ENCODE measurements around the gene CNIH2.

DNA sequence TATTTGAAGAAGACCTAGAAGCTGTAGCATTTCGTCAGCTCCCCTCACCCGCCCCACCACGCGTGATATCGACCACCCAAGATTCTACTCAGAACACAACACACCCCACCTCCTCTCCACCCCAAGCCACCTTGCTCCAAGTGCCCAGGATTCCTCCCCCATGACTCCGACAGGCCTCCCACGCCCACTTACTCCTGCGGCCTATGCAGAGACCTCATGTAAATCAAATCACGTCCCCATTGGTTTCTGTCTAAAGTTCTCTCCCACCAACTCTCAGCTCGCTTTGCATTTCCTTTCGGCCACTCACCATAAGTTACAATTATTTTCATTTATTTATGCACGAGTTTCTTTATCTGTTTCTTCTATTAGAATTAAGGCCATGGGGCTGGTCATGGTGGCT, 24.7 kb downstream of the CNIH2 start:
- TF ChIP-seq, protein P1, sequence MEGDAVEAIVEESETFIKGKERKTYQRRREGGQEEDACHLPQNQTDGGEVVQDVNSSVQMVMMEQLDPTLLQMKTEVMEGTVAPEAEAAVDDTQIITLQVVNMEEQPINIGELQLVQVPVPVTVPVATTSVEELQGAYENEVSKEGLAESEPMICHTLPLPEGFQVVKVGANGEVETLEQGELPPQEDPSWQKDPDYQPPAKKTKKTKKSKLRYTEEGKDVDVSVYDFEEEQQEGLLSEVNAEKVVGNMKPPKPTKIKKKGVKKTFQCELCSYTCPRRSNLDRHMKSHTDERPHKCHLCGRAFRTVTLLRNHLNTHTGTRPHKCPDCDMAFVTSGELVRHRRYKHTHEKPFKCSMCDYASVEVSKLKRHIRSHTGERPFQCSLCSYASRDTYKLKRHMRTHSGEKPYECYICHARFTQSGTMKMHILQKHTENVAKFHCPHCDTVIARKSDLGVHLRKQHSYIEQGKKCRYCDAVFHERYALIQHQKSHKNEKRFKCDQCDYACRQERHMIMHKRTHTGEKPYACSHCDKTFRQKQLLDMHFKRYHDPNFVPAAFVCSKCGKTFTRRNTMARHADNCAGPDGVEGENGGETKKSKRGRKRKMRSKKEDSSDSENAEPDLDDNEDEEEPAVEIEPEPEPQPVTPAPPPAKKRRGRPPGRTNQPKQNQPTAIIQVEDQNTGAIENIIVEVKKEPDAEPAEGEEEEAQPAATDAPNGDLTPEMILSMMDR (IDR thresholded peaks at IDR 0.05): no peak
- no peak for TF ChIP-seq POLR2AphosphoS5 (IDR thresholded peaks at IDR 0.05)
- no peak for TF ChIP-seq POLR2A (IDR thresholded peaks at IDR 0.05)

Measured in prostate gland (tissue), 2 donors.